Stimulated activated CD4-positive, alpha-beta T cell treated with anti-CD3 and anti-CD28 coated beads, Interleukin-15, amount 100 ng/mL, for 1 hour (primary cell): ENCODE measurements around the gene ULK3.

Source experiments
- DNase-seq, 2 donors: peaks; one replicate each; pipeline ENCODE4 v3.0.0-alpha.2; 2020; ENCODE audit warnings: low read depth in 1 of 2, low spot score in 1 of 2

ULK3 gene

GRCh38 chr15:74800559-74801094, 42.3 kb downstream of the ULK3 start:
- DNase-seq, result no peak

DNA sequence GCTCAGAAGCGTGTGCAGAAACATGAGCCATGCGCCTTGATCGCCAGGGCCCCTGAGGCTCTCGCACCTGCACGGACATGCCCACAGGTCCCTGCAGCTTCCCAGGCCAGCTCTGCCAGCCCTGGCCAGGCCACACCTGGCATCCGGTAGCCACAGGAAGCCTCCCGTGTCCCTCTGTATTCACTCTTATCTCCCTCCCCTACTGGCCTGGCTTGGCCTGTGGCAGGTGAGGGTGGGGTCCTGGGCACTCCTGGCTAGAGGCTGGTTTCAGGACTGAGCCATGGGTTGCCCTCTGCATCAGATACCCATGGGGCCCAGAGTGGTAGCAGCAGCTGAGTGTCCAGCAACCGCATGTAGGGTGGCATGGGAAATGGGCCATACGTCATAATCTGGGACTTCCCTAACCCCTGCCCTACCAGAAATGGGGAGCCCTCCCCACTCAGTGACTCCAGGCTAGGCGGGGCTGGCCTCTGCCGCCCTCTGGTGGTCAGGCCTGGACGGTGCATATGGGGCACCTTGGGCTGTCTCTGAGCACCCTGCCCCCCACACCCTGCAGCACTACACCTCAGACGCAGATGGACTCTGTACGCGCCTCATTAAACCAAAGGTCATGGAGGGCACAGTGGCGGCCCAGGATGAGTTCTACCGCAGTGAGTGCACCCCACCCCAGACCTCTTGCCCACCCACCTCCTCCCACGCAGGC, 42.9 kb downstream of the ULK3 start:
- DNase-seq, result peak; percentile 79 to 81

GRCh38 chr15:74799255-74799855, 43.6 kb downstream of the ULK3 start:
- DNase-seq, result no peak

DNA sequence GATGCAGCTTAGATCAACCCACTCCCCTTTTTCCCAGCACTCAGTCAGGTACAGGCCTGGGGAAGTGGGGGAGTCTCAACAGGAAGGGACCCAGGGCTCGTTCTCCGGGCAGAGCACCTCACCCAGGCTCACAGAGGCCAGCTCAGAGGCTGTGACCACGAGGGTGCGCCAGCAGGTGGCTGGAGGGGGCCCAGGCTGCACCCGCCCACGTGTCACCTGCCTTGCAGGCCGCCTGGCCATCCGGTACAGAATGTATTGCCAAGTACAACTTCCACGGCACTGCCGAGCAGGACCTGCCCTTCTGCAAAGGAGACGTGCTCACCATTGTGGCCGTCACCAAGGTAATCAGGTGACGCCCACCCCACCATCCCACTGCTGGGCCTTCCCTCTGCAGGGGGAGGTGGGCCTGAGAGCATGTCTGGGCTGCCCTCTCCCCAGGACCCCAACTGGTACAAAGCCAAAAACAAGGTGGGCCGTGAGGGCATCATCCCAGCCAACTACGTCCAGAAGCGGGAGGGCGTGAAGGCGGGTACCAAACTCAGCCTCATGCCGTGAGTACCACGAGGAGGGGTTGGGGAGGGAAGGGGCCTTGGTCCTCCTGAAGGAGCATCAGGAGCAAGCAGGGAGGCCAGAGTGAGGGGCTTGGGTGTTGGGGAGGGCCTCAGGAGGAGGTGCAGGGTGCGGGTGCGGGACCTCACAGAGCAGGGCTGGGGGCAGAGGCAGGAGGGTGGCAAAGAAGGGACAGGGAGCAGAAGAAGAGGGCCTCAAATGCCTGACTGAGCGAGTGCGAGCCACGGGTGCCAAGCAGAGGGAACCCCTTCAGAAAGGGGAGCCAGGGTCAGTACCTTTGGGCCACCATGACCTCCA, 44.3 kb downstream of the ULK3 start:
- no peak for DNase-seq

DNA sequence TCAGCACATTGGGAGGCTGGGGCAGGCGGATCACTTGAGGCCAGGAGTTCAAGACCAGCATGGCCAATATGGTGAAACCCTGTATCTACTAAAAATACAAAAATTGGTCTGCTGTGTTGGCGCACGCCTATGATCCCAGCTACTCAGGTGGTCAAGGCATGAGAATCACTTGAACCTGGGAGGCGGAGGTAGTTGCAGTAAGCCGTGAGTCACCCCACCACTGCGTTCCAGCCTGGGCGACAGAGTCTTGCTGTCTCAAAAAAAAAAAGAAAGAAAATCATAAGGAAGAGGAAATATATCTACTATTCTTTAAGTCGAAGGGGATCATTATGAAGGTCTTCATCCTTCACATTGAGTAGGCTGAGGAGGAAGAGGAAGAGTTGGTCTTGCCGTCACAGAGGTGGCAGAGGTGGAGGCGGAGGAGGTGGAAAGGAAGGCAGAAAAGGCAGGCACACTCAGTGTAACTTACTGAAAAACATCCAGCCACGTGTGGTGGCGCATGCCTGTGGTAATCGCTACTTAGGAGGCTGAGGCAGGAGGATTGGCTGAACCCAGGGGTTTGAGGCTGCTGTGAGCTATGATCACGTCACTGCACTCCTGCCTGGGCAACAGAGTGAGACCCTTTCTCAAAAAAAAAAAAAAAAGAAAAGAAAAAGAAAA, 46.9 kb downstream of the ULK3 start:
- DNase-seq, result no peak

DNA sequence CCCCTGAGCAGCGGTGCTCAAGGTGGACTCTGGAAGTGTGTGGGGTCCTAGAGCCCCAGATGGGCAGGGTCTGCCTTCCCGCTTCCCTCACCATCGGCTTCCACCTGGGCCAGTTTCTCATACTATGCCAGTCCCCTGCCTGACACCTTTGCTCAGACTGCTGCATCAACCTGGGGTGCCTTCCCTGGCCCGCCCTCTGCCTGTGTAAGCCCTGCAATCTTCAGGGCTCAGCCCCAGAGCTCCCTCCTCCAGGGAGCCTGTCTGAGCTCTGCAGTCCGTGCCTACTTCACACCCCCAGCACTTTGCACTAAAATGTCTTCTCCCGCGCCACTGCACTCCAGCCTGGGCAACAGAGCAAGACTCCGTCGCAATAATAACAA, 48.0 kb downstream of the ULK3 start:
- no peak for DNase-seq

- DNase-seq, result no peak
These were observed 48.5 kb downstream of the ULK3 start for GRCh38 chr15:74794248-74794969.

DNA sequence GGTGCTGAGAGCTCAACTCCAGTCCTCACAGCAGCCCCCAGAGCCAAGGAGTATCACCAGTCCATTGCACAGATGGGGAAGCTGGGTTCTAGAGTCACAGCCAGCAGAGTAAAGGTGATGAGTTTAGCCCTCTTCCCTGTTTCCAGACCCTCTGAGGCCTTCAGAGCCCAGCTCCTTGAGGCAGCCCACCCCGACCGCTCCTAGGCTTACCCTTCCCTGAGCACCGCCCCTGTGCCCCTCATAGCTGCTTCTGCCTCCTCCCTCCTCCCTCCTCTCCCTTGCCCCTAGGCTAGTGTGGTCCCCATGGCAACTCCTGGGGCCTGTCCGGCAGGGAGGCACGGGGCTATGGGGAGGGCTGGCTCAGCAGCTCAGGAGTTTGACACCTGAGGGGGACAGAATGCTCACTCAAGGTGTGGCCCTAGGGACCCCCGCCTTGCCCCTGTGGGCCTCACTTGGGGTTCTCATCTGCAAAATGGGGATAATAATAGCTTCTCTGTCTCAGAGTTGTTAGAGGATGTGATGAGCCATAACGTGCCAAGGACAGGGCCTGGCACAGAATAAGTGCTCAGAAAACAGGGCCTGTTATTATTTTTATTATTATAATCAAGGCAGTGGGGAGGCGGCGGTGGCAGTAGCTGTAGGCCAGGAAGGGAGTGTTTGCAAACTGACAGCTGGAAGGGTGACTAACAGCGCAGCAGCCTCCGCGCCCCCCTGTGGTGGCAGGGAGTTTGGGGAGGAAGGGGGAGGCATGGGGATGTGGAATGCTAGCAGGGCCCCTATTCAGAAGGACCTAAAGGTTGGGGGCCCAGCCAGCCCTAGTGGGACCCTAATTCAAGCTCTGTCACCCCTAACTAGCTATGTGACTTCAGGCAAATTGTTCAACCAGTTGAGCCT, 49.6 kb downstream of the ULK3 start:
- peak; percentile 52 to 63 for DNase-seq

GRCh38 chr15:74792227-74793016, 50.5 kb downstream of the ULK3 start:
- DNase-seq, result no peak

DNA sequence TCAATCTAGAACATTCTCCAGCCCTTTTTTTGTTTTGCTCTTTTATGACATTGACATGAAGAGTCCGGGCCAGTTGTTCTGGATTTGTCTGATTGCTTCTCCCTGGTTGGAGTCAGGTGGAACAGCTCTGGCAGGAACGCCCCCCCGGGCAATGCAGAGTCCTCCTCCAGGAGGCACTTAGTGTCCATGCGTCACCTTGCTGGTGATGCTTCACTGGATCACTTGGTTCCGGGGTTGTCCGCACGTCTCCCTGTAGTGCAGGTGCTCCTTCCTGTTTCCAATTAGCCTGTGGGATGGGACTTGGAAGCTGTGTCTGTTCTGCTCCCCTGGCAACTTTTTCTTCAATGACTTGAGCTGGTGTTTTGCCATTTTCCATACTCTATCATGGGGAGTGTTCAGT, 51.3 kb downstream of the ULK3 start:
- DNase-seq, result no peak

GRCh38 chr15:74791007-74791406, 51.9 kb downstream of the ULK3 start:
- no peak for DNase-seq

- no peak for DNase-seq
These were observed 52.7 kb downstream of the ULK3 start for GRCh38 chr15:74790080-74790916.

DNA sequence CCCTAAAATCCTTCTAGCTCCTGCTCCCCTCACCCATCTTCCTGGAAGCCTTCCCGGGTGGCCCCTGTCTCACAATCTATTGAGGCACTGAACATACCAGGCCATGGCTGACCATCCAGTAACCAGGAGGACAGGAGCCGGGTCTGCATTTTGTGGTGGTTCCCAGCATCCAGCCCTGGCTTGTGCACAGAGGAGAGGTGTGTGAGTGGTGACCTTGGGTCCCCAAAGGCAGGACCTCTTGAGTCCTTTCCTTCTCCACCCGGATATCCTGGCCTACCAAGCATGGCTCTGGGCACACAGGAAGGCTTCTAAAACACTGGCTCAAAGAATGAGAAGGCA, 53.2 kb downstream of the ULK3 start:
- no peak for DNase-seq

DNA sequence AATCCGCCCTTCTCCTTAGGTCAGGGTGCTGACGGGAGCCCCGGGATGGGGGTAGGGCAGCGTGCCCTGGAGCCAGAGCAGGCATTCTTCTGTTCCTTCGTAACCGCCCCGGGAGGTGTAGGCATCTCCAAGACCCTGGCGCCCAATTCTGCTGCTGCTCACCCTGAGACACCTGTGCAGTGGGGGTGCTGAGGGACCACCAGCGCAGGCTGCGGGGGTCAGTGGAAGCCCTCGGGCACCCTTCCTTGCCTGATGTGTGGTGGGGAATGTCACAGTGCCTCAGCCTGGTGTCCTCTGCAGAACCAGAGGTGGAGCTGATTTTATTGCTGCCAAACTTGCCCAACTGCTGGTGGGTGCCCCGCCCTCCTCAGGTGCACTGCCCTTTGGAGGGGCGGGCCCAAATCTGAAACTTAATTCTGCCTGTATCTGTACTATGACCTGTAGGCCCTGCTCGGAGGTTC, 53.8 kb downstream of the ULK3 start:
- DNase-seq, result no peak

GRCh38 chr15:74788683-74789151, 54.2 kb downstream of the ULK3 start:
- no peak for DNase-seq

DNA sequence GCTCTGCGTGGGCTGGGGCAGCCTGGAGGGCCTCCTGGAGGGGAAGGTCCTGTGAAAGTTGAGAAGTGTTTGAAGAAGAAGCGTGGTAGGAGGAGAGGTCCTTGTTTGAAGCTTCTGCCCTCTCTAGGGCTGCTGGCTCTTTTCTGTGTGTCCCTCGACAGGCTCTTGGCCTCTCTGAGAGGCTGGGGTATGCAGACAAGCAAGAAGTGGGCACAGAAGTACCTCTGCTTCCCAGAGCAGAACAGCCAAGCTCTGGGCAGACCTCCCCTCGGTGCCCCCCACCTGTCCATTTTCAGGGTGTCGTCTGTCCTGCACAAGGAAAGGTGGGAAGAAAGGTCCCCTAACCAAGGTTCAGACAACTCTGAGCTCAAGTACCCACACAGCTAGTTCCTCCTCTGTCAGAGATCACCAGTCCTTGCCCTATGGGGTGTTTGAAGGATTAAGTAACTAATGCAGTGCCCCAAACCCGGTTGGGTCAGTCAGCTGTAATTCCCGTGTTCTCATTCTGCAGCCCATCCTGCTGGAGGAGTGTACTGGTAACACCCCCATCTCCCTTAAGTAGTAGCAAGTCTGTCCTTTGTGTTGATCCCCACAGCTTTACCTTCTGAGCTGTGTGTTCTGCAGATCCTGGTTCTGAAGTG, 54.8 kb downstream of the ULK3 start:
- no peak for DNase-seq

DNA sequence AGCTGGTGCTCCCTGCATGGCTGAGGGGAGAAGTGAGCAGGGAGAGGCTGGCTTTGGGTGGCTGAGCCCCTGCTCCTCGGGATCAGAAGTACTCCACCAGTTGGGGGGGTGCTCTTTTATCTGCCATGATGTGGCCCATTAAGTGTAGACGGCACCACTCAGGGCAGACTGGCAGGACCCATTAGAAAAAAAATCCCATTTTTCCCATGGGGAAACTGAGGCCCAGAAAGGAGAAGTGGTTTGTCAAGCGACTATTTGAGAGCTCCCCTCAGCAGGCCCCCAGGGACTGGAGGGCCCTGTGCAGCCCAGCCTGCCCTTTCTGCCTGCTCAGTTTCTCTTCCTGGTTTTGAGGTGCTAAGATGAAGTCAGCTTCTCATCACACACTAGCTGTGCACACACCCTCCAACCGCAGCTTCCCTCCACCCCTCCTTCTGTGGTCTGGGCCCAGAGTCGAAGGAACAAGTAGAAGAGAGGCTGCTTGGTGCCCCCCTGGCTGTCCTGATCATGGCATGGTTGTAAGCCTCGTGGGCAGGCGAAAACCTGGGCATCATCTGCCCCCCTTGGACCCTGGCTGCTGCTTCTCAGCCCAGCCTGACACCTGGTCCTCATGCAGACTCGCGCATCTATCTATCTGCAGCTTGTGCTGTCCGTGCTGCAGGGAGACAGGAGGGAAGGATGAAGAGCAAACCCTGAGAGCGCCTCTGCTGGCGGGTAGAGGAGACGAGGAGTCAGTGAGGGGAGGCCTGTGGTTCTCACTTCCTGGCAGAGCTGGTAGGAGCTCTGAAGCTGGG, 55.5 kb downstream of the ULK3 start:
- DNase-seq, result peak; percentile 74 to 78
